Neuronal stem cell (in vitro differentiated cells): ENCODE measurements around the gene FOXN3.

Experiments
- DNase-seq: peaks from one replicate; pipeline ENCODE4 v3.0.0-alpha.2; 2013; ENCODE audit warnings: low spot score
- H2AFZ ChIP-seq: one replicate; pipeline ENCODE4 v1.6.1; 2013; ENCODE audit warnings: mild to moderate bottlenecking, low read length, inconsistent platforms
- H2AK5ac ChIP-seq: 2 replicates; pipeline ENCODE4 v1.6.1; 2013; ENCODE audit warnings: low read depth, mild to moderate bottlenecking, inconsistent platforms, low read length, moderate library complexity, mixed read lengths
- H2BK120ac ChIP-seq: 2 replicates; pipeline ENCODE4 v1.6.1; 2013; ENCODE audit warnings: low read depth, mild to moderate bottlenecking, inconsistent platforms, low read length, moderate library complexity, mixed read lengths
- H2BK12ac ChIP-seq: one replicate; pipeline ENCODE4 v1.6.1; 2013; ENCODE audit warnings: low read length, inconsistent platforms
- H2BK15ac ChIP-seq: 2 replicates; pipeline ENCODE4 v1.6.1; 2013; ENCODE audit warnings: mild to moderate bottlenecking, low read length, inconsistent platforms, mixed read lengths
- H2BK5ac ChIP-seq: one replicate; pipeline ENCODE4 v1.6.1; 2013; ENCODE audit warnings: inconsistent platforms, mild to moderate bottlenecking, low read length, moderate library complexity
- H3K14ac ChIP-seq: one replicate; pipeline ENCODE4 v1.6.1; 2013; ENCODE audit warnings: low read length, inconsistent platforms
- H3K18ac ChIP-seq: 2 replicates; pipeline ENCODE4 v1.6.1; 2013; ENCODE audit warnings: low read length, inconsistent platforms
- H3K23ac ChIP-seq: 2 replicates; pipeline ENCODE4 v1.6.1; 2013; ENCODE audit warnings: low read depth, mild to moderate bottlenecking, mixed read lengths, low read length, inconsistent platforms; ENCODE audit not compliant: poor library complexity
- H3K27ac ChIP-seq: replicated peaks from 3 replicates; pipeline ENCODE4 v1.5.1; 2013; ENCODE audit warnings: low read length, inconsistent platforms
- H3K27me3 ChIP-seq, 3 experiments: 2 replicates each; pipeline ENCODE4 v1.6.1; 2013; ENCODE audit warnings: low read length in 3 of 3, mild to moderate bottlenecking in 2 of 3, inconsistent platforms in 1 of 3, low read depth in 1 of 3, mixed read lengths in 1 of 3, moderate library complexity in 1 of 3; ENCODE audit not compliant: control insufficient read depth in 3 of 3, insufficient read depth in 3 of 3
- H3K36me3 ChIP-seq, 2 donors: replicated peaks in 1 of 2; 2 replicates each; pipeline ENCODE4 v1.6.1; 2013; ENCODE audit warnings: low read length in 2 of 2; ENCODE audit not compliant: control insufficient read depth in 2 of 2, insufficient read depth in 2 of 2
- H3K4ac ChIP-seq: 2 replicates; pipeline ENCODE4 v1.6.1; 2013; ENCODE audit warnings: inconsistent platforms, mild to moderate bottlenecking, low read length, moderate library complexity
- H3K4me1 ChIP-seq, 2 donors: 1 replicate in 1 of 2; 2 replicates in 1 of 2; pipeline ENCODE4 v1.6.1; 2013; ENCODE audit warnings: low read length in 2 of 2, low read depth in 1 of 2; ENCODE audit not compliant: control insufficient read depth in 2 of 2, insufficient read depth in 1 of 2
- H3K4me2 ChIP-seq: one replicate; pipeline ENCODE4 v1.6.1; 2013; ENCODE audit warnings: mild to moderate bottlenecking, low read length, inconsistent platforms; ENCODE audit not compliant: insufficient read depth, poor library complexity, severe bottlenecking
- H3K4me3 ChIP-seq, 2 donors: 2 replicates each; pipeline ENCODE4 v1.5.1; 2013; ENCODE audit warnings: low read length in 2 of 2, mild to moderate bottlenecking in 2 of 2, inconsistent platforms in 1 of 2, moderate library complexity in 1 of 2
- H3K79me1 ChIP-seq: one replicate; pipeline ENCODE4 v1.6.1; 2013; ENCODE audit warnings: low read depth, mild to moderate bottlenecking, inconsistent platforms, low read length, moderate library complexity
- H3K9ac ChIP-seq: one replicate; pipeline ENCODE4 v1.6.1; 2013; ENCODE audit warnings: mild to moderate bottlenecking, low read depth, low read length, inconsistent platforms; ENCODE audit not compliant: poor library complexity
- H3K9me3 ChIP-seq, 2 donors: replicated peaks in 1 of 2; 2 replicates each; pipeline versions ENCODE3 to v1.6.1; 2013; ENCODE audit warnings: low read length in 2 of 2, mild to moderate bottlenecking in 2 of 2, inconsistent platforms in 1 of 2, low read depth in 1 of 2, mixed read lengths in 1 of 2, moderate library complexity in 1 of 2; ENCODE audit not compliant: control insufficient read depth in 2 of 2, insufficient read depth in 1 of 2
- H4K8ac ChIP-seq: one replicate; pipeline ENCODE4 v1.6.1; 2013; ENCODE audit warnings: low read depth, mild to moderate bottlenecking, inconsistent platforms, low read length, moderate library complexity
- H4K91ac ChIP-seq: one replicate; pipeline ENCODE4 v1.6.1; 2013; ENCODE audit warnings: low read length, low read depth, mild to moderate bottlenecking, inconsistent platforms; ENCODE audit not compliant: poor library complexity
- WGBS, 2 donors: extraction: QIAGEN DNeasy Blood & Tissue Kit; methylation state at CpG; one replicate each; pipeline ENCODE4 v1.1.7; 2013; ENCODE audit warnings: missing lambda C conversion rate in 2 of 2, mixed read lengths in 1 of 2; ENCODE audit not compliant: insufficient read length in 2 of 2, insufficient replicate concordance in 1 of 2; ENCODE audit errors: extremely low coverage in 2 of 2; 5-methylcytosine and 5-hydroxymethylcytosine counted together

The FOXN3 gene

GRCh38 chr14:89137526-89138163 is 279.4 kb downstream of the FOXN3 start:
- H3K4me3 ChIP-seq, result no peak overlapping the region
- no peak overlapping the region for H3K23ac ChIP-seq
- no peak overlapping the region for H3K4ac ChIP-seq

GRCh38 chr14:89136587-89136986 is 280.4 kb downstream of the FOXN3 start:
- no peaks in the 10 kb centered on the region for H3K79me1 ChIP-seq
- no peak overlapping the region for H3K4me3 ChIP-seq
- no peak overlapping the region for H2BK15ac ChIP-seq
- H3K23ac ChIP-seq, result no peak overlapping the region
- no peak overlapping the region for H2AK5ac ChIP-seq
- no peak for DNase-seq
- H2BK120ac ChIP-seq, result no peak overlapping the region
- no peak overlapping the region for H3K4me2 ChIP-seq
- H2BK12ac ChIP-seq, result no peak overlapping the region
- no peak overlapping the region for H3K27ac ChIP-seq
- H3K27me3 ChIP-seq, result no peaks in the 10 kb centered on the region
- H3K9ac ChIP-seq, result no peak overlapping the region
- no peak overlapping the region for H3K14ac ChIP-seq
- no peak overlapping the region for H2AFZ ChIP-seq
- H3K18ac ChIP-seq, result no peak overlapping the region
- peaks cover 2 to 16% of the 10 kb centered on the region in 2 donors for H3K9me3 ChIP-seq
- no peak overlapping the region for H3K4ac ChIP-seq
- H4K91ac ChIP-seq, result no peak overlapping the region
- no peak overlapping the region for H2BK5ac ChIP-seq
- no CpG with 5 or more reads among the region's 3 CpGs for WGBS, 2 donors
- H3K4me1 ChIP-seq, result peaks cover 0 to 2% of the 10 kb centered on the region in 2 donors
- no peak overlapping the region for H4K8ac ChIP-seq
- no peaks in the 10 kb centered on the region for H3K36me3 ChIP-seq

More at GRCh38 chr14:89137526-89138163, 279.4 kb downstream of the FOXN3 start:
- DNase-seq, result no peak
- no peak overlapping the region for H2AK5ac ChIP-seq
- H2BK120ac ChIP-seq, result no peak overlapping the region
- no peaks in the 10 kb centered on the region for H3K27me3 ChIP-seq
- H2AFZ ChIP-seq, result no peak overlapping the region
- H3K4me1 ChIP-seq, result peaks cover 0 to 2% of the 10 kb centered on the region in 2 donors
- no peak overlapping the region for H2BK12ac ChIP-seq
- no peaks in the 10 kb centered on the region for H3K36me3 ChIP-seq
- H3K79me1 ChIP-seq, result no peaks in the 10 kb centered on the region
- no peak overlapping the region for H3K14ac ChIP-seq
- no peak overlapping the region for H3K18ac ChIP-seq
- H3K9me3 ChIP-seq, result peaks cover 2 to 16% of the 10 kb centered on the region in 2 donors
- peak overlapping the region; percentile 55 for H2BK5ac ChIP-seq
- H4K8ac ChIP-seq, result no peak overlapping the region
- H4K91ac ChIP-seq, result no peak overlapping the region
- H2BK15ac ChIP-seq, result no peak overlapping the region
- no peak overlapping the region for H3K9ac ChIP-seq
- H3K27ac ChIP-seq, result no peak overlapping the region
- no CpG with 5 or more reads among the region's 7 CpGs for WGBS, 2 donors
- no peak overlapping the region for H3K4me2 ChIP-seq

- no peaks in the 10 kb centered on the region for H3K27me3 ChIP-seq
- peaks cover 2 to 16% of the 10 kb centered on the region in 2 donors for H3K9me3 ChIP-seq
- H3K79me1 ChIP-seq, result no peaks in the 10 kb centered on the region
- no peak overlapping the region for H2BK5ac ChIP-seq
- H3K36me3 ChIP-seq, result no peaks in the 10 kb centered on the region
- no peak overlapping the region for H3K4ac ChIP-seq
- no CpG with 5 or more reads among the region's 2 CpGs for WGBS, 2 donors
- no peak overlapping the region for H2BK12ac ChIP-seq
- H4K91ac ChIP-seq, result no peak overlapping the region
- H3K27ac ChIP-seq, result no peak overlapping the region
- H3K4me2 ChIP-seq, result no peak overlapping the region
- no peak overlapping the region for H3K9ac ChIP-seq
- no peak for DNase-seq
- H3K14ac ChIP-seq, result no peak overlapping the region
- H2BK15ac ChIP-seq, result no peak overlapping the region
- H3K23ac ChIP-seq, result no peak overlapping the region
- H3K4me1 ChIP-seq, result peaks cover 0 to under 1% of the 10 kb centered on the region in 2 donors
- no peak overlapping the region for H3K4me3 ChIP-seq
- no peak overlapping the region for H4K8ac ChIP-seq
- H2AFZ ChIP-seq, result peak overlapping the region; percentile 76
- H3K18ac ChIP-seq, result no peak overlapping the region
- H2BK120ac ChIP-seq, result no peak overlapping the region
- H2AK5ac ChIP-seq, result no peak overlapping the region
Measured at GRCh38 chr14:89134640-89135039, 282.4 kb downstream of the FOXN3 start.

GRCh38 chr14:89131004-89131750 is 285.9 kb downstream of the FOXN3 start:
- no peak overlapping the region for H2AK5ac ChIP-seq
- no peaks in the 10 kb centered on the region for H3K4me1 ChIP-seq
- no peak overlapping the region for H3K23ac ChIP-seq
- H3K4me3 ChIP-seq, result no peak overlapping the region
- H2AFZ ChIP-seq, result no peak overlapping the region
- no peak overlapping the region for H3K9ac ChIP-seq
- H3K14ac ChIP-seq, result no peak overlapping the region
- H3K9me3 ChIP-seq, result peaks cover 0 to 8% of the 10 kb centered on the region in 2 donors
- no peaks in the 10 kb centered on the region for H3K27me3 ChIP-seq
- no peak overlapping the region for H4K91ac ChIP-seq
- DNase-seq, result no peak
- no peak overlapping the region for H2BK120ac ChIP-seq
- no peak overlapping the region for H3K4me2 ChIP-seq
- WGBS, 2 donors, result no CpG with 5 or more reads among the region's 6 CpGs
- no peak overlapping the region for H3K4ac ChIP-seq
- H4K8ac ChIP-seq, result no peak overlapping the region
- H3K36me3 ChIP-seq, result no peaks in the 10 kb centered on the region
- no peaks in the 10 kb centered on the region for H3K79me1 ChIP-seq
- H3K18ac ChIP-seq, result no peak overlapping the region
- no peak overlapping the region for H2BK5ac ChIP-seq
- no peak overlapping the region for H2BK15ac ChIP-seq
- no peak overlapping the region for H3K27ac ChIP-seq
- H2BK12ac ChIP-seq, result no peak overlapping the region
